ENCODE measurements around the gene COMP.

DNA sequence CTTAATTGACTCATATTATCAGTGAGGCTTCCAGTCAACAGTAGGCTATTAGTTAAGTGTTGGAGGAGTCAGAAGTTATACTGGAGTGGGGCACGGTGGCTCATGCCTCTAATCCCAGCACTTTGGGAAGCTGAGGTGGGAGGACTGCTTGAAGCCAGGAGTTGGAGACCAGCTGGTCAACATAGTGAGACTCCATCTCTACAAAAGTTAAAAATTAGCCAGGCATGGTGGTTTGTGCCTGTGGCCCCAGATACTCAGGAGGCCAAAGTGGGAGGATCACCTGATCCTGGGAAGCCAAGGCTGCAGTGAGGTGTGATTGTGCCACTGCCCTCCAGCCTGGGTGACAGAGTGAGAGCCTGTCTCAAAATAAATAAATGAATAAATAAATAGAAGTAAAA lies 53.2 kb downstream of the COMP start:
- no peak for TF ChIP-seq POLR2A (IDR thresholded peaks at IDR 0.05; ENCODE audit: low read depth, low read length)
- TF ChIP-seq YY1 (IDR thresholded peaks at IDR 0.05; ENCODE audit: low read depth, low read length) = no peak
- no peak for TF ChIP-seq SIX5 (IDR thresholded peaks at IDR 0.05; ENCODE audit: low read depth, low read length, severe bottlenecking)

Data from GM12878 (cell line).